GM18907 (cell line): Measurements from ENCODE around the gene PDLIM7.
A peak's percentile ranks its signal among the peaks of the same experiment; 100 is the strongest.

ENCODE experiments used
- ATAC-seq: cut with Tn5 transposase; IDR thresholded peaks from one replicate; pipeline ENCODE4 v1.9.1; 2021; ENCODE audit warnings: mild to moderate bottlenecking, moderate library complexity; ENCODE audit not compliant: unreplicated experiment

Gene PDLIM7

DNA sequence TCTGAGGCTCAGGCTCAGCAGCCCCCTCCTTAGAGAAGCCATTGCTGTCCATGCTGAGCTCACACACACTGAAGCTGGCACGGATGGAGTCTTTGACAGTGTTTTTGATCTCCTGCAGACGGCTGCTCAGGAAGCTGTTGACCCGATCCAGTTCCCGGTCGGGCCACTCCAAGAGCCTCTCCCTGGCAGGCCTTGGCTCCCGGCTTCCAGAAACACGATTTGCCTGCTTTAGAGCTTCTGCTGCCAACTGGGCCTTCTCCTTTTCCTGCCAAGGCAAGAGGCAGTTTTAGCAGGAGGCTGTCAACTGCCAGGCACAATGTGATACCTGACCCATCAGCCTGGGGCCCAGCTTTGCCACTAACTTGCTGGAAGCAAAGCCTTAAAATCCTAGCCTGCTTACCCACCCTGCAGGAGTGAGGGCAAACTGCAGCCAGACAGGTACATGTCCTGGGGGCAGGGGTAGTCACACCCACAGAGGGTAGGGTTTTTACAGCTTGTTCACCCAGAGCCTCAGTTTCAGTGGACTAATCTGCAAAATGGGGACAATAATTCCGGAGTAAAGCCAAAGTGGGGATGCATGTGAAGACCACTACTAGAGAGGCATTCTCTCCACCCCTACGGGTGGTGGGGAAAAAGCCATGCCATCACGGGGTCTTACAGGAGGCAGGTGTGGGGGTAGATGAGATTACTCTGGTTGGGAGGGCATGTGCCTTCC lies 27.7 kb upstream of the PDLIM7 start:
- ATAC-seq: no peak

DNA sequence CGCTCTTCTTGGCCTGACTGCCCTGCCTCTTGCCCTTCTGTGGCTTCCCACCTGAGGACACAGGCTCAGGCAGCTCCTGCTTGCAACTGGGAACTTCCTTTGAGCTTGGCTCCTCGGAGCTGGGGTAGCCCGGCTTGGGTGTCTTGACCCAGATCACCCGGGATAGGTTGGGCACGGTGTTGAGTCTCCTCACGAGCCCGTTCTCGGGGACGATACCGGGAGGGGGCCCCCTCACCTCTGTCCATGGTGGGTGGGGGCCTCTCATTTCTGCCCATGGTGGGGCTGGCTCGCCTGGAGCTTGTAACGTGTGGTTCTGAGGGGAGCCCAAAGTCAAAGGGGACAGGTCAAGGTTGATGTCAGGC lies 27.1 kb upstream of the PDLIM7 start:
- ATAC-seq: no peak

DNA sequence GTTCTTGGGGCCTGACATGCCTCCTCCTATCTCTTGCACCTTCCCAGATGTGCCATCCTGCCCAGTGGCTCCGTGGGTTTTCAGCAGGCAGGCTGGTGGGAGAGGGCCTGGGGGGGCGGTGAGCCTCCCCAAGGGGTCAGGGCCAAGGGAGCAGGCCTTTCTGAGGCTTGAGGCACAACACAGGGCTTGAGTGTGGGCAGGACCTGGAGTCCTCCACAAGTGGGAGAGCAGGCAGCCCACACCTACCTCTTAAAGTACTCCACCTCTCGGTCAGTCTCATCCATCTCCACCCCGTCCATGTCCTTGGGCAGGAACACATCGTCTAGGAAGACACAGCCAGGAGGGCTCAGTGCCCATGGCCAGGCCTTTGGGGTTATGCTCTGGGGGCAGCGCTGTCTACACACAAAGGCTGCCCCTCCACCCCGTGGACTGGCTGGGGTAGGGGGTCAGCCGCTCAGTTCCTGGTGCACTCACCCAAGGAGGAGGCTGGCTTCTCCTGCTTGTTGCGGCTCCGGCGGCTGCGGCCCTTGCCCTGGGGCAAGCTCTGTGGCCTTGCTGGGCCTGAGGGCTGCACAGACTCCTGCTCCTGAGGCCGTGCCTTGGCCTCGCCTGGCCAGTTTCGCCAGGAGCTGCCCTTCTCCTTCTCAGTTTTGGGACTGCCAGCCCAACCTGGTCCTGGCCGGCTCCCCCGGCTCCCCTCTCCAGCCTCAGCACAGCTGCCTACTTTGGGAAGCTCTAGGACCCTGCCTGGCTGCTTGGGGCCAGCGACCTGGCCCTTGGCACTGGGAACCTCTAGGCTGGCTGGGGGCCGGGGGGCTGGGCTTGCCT lies 26.5 kb upstream of the PDLIM7 start:
- no peak for ATAC-seq

DNA sequence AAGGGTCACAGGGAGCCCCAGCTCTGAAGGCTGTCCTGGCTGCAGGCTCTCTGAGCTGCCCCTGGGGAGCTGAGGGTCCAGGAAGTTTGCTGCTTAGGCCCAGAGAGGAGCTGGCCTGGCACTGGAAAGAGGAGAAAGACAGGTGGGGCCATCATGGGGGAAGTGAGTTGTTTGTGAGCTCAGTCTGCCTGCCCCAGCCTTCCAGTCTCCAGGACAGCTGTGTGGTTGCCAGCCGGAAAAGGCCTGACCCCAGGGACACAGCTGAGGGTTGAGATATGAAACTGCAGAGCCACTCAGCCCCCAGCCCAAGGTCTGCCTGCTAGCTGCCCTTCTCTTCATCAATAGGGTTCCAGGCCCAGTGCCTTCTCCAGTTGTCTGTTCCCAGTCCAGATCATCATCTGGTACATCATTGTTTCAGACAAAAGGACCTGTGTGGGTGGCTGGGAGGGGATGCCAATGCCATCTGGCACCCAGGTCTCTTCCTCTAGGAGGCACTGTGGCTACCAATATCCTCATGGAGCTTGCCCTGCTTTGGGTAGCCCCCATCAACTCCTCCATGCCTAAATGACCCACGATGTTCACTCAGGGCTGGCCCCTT lies 23.6 kb upstream of the PDLIM7 start:
- ATAC-seq: no peak

DNA sequence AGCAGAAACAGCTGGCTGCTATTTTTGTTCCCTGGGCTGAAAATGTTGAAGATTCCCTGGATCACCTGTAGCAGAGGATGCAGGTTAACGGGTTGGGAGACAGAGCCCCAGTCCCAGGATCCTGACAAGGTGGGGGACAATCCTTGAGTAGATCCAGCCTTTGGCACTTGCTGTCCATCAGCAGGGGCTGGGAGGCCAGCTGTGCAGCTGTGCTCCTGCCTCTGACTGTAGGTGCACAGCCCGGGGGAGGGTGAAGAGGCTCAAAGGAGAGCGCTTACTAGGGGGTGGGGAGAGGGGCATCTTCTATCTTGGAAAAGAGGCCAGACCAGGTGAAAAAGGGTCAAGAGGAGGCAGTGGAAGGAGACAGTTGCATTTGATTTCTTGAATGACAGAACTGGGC lies 22.9 kb upstream of the PDLIM7 start:
- ATAC-seq: no peak

DNA sequence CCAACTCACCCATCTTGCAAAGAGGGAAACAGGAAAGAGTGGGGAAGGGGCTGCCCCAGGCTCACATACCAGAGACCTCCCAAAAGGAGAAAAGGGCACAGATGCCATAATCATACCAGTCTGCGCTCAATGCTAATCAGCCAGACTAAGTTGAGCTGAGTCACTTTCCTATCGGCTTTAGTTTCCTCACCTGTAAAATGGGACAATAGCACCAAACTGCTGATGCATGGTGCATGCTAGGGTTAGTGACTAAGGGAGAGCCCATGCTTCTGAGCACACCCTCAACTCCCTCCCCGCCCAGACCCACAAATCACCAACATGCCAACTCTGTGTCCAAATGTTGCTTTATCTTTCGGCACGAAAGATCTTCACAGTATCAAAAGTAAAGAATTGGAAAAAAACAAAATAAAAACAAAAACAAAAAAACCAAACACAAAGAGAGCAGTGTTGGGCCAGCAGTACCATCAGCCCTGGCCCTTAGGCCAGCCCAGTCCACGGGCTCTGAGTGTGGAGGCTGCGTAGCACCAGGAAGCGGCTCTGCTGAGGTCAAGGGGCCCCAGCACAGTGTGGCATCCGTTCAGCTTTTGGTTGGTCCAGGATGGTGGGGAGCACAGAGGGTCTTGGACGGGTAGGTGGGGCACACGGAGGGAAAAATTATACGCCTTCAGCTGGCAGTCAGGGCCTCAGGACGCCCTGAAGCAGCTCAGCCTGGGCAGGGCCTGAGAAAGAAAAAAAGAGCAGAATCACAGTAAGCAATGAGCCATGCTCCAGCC lies 22.2 kb upstream of the PDLIM7 start:
- no peak for ATAC-seq

DNA sequence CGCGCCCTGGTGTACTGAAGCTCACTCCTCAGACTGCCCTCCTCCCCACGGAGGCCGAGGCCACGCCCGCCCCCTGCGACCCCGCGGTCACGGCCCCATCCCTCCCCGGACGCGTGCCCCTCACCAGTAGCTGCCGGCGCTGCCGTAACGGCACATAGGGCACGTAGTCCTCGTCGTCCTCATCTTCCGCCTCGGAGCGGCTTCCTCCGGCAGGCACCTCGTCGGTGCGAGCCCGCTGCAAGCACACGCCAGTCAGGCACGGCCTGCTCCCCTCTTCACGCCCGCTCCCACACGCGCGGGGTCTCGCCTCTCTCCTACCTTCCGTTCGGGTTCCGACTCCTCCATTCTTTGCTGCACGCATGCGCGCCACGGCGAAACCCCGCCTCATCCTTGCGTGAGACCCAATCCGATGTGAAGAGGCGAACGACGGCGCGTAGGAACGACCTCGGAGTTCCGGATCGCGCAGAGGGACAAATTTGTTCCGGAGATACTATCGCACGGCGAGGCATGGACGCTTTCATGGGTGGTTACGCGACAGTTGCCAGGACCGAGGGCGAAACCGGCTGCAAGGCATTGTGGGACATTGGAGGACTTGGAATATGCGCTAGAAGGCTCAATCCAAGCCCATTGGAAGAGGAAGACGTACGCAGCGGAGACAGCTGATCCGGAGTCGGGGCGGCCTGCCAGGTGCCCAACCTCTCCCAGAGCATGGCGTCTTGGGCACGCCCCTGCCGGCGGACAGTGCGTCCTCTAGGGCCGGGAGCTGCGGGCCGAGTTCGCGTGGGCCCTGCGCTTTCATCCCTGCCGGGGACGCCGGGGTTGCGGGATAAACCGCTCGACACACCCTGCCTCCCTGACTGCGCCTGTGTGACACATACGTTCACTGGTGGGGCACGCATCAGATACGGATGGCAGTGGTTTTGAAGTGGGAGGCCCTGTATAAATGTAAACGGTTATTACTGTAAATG lies 19.5 kb upstream of the PDLIM7 start, which contains the start of gene DDX41:
DDX41 (minus strand) TSS at position 361 of the 968 bp plus-strand sequence; CDS start at position 345, 16 bp downstream.
- peak; percentile 77 for ATAC-seq

DNA sequence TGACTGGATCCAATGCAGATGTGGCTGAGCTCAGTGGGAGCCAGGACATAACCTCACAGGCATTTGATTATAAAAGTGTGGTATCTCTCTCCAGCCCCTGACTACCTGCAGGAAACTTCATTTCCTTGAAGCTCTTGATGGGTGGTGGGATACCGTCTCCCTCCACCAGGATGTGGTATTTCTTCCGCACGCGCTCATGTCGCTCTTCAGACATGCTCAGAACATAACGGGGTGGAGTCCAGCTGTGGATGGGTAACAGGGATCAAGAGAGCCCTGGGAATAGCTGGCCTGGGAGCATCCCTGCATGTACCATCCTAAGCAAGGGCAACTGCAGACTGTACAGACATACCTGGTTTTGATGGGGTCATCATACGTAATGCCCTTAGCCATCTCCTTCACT lies 18.2 kb upstream of the PDLIM7 start:
- ATAC-seq: no peak

DNA sequence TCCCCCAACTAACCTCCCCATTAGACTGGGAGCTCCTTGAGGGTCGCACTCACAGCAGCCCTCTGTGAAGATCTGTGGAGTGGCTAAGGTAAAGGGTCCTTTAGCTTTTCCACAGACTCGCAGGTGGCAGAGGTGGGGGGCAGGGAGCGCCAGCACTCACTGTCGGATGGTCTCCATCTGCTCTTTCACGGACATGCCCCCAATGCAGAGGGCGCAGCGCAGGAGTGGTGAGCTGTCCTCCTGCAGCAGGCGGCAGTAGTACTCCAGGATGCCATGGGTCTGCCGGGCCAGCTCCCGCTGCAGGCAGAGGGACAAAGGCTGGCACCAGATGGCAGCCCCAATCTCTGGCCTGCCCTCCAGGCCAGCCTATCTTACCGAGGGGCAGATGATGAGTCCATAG lies 17.1 kb upstream of the PDLIM7 start:
- no peak for ATAC-seq

DNA sequence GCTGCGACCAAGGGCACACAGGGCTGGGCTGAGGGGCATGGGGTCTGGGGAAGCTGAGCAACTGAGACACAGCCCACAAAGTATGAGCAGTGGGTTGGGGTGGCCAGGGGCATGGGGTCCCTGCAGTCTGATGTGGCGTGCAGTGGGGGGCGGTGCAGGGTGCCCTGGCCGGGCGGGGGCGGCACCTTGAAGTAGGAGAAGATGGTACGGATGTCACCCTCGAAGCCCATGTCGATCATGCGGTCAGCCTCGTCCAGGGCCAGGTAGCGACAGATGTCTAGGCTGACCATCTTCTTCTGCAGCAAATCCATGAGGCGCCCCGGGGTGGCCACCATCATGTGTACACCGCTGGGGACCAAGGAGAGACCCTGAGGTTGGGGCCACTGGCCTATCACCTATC lies 16.1 kb upstream of the PDLIM7 start:
- no peak for ATAC-seq

DNA sequence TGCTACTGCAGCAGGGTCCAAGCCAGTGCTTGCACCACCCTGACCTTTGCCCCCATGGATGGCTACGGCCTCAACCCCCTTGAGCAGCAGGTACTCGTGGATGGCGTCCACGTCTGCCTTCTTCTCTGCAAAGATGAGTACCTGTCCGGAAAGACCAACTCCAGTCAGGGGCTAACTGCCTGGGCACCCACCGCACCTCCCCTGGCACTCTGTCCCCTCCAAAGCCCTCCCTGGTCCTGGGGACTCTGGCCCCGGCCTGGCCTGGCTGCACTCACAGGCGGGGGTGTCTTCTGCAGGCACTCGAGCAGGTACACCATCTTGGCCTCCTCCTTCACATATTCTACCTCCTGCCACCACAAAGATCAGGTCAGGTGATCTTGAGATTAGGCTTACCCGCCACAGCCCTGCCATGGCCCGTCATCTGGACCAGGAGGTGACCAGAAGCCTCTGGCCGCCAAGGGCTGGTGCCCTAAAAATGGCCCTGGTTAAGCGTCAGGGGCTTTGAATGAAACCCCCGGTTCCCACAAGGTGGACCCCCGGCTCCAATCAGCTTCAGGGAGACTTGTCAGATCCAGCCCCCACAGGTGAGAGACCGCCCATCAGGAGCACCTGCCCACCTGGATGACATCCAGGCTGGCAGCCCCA lies 15.5 kb upstream of the PDLIM7 start:
- ATAC-seq: no peak

DNA sequence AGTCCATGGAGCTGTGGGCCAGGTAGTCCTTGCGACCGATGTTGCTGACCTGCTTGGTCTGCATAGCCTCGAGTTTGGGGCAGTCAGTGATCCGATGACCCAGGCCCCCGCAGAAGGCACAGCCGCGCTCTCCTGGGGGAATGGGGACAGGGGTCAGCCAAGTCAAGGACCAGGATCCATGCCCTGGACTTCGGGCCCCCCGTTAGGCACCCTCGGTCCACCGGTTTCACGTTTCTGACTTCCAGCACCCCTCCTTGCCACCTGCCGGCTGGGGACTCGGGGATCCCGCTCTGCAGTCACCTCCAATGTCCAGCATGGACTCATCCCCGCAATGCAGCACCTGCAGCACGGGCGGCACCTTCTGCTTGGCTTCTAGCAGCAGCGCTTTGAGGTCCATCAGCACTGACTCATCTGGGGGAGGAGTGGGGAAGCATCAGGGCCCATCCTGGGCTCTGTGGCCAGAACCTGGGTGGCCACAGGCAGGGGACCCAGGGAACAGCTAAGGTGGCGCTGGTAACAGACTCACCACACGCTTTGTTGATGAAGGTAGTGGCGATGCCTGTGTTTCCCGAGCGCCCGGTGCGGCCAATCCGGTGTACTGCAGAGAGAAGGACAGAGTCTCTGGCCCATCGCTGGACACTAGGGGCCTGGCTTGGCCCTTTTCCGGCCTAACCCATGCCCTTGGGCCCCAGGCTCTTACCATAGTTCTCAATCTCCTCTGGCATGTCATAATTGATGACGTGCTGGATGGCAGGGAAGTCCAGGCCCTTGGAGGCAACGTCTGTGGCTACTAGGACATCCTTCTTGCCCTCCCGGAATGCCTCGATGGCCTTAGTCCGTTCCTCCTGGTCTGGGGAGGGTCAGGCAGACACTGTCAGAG lies 14.6 kb upstream of the PDLIM7 start:
- no peak for ATAC-seq

DNA sequence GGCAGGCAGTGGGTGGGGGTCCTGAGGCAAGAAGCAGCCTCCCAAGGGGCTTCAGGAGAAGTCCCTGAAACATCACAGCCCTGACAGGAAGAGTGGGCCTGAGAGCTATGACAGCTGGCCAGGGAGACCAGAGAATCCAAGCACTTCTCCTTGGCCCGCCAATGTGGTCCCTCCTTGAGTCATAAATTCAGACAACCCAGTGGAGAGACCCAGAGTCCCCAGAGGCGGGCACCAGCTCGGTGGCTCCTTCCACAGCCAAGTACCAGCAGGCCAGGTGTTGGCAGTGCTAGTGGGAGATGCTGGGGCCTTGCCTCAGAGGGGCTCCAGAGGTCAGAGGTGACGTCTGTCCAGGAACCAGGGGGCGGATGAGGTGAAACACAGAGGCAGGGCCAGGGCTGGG lies 13.8 kb upstream of the PDLIM7 start:
- ATAC-seq: no peak

DNA sequence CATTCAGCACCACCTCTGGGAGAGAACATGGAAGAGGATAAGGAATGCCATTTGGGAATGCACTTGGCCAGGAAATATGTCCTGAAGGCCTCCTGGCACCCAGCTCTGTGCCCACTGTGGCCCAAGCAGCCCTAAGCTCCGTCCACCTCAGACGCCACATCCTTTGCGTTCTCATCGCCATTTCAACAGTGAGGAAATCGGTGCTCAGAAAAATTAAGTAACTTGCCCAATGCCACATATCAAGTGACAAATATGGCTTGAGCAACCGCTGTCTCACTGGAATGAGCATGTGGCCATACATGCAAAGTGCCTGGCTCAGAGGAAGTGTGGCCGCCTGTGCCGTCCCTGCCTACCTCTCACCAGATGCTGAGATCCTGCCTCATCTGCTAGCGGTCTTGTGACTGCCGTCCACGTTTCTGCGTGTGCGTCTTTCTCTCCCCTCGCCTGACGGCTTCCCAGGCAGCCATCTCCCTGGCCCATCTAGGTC lies 13.2 kb upstream of the PDLIM7 start:
- ATAC-seq: peak; percentile 40

DNA sequence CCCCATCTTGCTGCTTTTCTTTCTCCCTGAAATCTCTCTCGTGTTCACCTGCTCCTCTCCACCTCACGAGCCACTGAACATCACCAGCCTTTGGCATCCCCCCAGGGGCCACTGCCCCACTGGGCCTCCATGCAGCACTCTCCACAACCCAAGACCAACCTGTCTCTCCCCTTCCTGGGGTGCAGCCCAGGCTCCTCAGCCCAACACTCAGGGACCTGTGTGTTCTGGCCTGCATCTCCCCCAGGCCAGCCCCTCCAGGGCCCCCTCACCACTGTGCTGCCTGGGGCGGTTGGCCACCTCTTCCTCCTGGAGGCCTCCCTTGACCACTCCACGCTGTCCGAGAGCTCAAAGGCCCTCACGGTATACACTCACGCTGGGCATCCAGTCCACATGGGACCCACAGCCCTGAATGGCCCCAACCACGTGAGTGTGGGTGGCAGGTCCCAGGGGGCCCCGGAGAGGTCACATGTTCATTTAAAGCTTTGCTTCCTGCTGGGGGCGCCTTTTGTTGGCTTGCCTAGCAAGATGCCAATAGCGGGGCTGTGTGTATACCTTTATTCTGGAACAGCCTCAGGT lies 12.7 kb upstream of the PDLIM7 start:
- ATAC-seq: peak; percentile 33

DNA sequence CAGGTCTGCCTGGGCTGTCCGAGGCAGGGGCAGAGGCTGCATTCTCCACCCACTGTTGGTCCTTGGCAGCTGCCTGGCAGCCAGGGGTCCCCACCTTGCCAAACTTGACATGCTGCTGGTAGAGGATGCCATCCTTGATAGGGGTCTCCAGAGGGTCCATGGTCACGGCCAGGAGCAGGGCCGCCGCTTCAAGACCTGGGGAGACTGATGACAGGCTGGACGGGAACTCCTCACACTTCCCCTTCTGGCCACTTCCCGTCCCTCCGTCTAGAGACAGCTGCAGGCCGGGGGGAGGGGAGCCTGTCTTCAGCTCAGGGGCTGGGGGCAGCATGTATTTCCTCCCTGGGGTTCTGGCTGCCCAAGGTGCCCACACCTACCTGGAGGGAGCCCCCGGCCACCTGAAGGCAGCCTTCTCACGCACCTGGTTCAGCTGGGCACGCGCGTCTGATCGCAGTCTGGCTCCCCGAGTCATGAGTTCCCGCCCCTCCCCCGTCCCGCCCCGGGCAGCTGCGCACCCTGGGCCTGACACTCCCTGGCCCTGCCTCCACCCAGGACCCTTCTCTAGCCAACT lies 12.1 kb upstream of the PDLIM7 start, which contains the start of gene DOK3:
DOK3 (minus strand) TSS at position 446 of the 571 bp plus-strand sequence; CDS start at position 160, 286 bp downstream.
- peak; percentile 31 for ATAC-seq

DNA sequence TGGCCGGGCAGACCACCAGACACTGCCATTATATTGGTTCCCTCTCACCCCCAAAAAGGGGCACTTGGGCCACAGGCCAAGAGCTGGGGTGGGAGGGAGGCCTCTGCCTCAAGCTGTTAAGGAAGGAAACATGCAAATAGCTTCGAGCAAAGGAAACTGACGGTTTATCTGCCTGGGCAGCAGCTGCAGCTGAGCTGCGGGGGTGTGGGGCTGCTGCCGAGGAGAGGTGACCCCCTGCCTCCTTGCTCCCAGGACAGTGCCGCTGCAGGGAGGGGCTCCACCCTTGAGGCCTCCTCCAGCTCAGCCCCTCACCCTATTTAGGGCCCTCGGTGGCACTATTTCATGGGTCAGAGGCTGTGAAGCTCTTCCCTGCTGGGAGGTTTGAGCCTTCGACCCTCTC lies 11.4 kb upstream of the PDLIM7 start:
- no peak for ATAC-seq

DNA sequence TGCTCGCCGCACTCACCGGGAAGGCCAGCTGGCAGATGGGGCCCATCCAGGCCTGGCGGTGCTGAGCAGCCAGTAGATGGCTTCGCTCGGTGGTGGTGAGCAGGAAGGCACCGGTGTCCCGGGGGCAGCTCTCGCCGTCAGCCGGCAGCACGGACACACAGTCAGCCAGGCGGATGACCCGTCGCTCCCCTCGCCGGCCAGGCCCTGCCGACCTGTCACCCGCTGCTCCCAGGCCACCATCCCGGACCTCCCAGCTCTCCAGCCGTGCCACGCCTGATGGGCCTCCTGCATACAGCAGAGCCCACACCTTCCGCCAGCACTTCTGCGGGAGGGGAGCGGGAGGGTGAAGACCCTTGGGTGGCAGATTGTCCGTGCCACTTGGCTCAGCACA lies 10.8 kb upstream of the PDLIM7 start:
- ATAC-seq: no peak
